GM19193 (cell line): Measurements from ENCODE around the gene WNT2B.

Experiments
- POLR2A ChIP-seq: IDR thresholded peaks from 4 replicates; pipeline ENCODE4 v1.6.1; 2011; ENCODE audit not compliant: insufficient read depth, insufficient read length; ENCODE audit errors: extremely low read depth

The WNT2B gene

GRCh38 chr1:112501810-112502641 is 6.7 kb upstream of the WNT2B start:
- no peak for TF ChIP-seq POLR2A

- no peak for TF ChIP-seq POLR2A
Measured at GRCh38 chr1:112502826-112503225, 5.9 kb upstream of the WNT2B start.

GRCh38 chr1:112504001-112504660 is 4.6 kb upstream of the WNT2B start:
- TF ChIP-seq POLR2A = no peak

GRCh38 chr1:112504661-112505399 is 3.9 kb upstream of the WNT2B start:
- TF ChIP-seq POLR2A = no peak

GRCh38 chr1:112505400-112505785 is 3.4 kb upstream of the WNT2B start:
- TF ChIP-seq POLR2A = no peak

GRCh38 chr1:112505878-112506277 is 2.9 kb upstream of the WNT2B start:
- no peak for TF ChIP-seq POLR2A

GRCh38 chr1:112506306-112506705 is 2.5 kb upstream of the WNT2B start:
- TF ChIP-seq POLR2A = no peak

- TF ChIP-seq POLR2A = no peak
Measured at GRCh38 chr1:112506731-112507130, 2.0 kb upstream of the WNT2B start.

GRCh38 chr1:112507336-112507735 is 1.4 kb upstream of the WNT2B start:
- no peak for TF ChIP-seq POLR2A

GRCh38 chr1:112507921-112508277 is 866 bp upstream of the WNT2B start:
- TF ChIP-seq POLR2A = no peak

- no peak for TF ChIP-seq POLR2A
Measured at GRCh38 chr1:112509005-112509659, 367 bp downstream of the WNT2B start.

GRCh38 chr1:112509660-112510178 is 954 bp downstream of the WNT2B start:
- no peak for TF ChIP-seq POLR2A

GRCh38 chr1:112510340-112510739 is 1.6 kb downstream of the WNT2B start:
- no peak for TF ChIP-seq POLR2A

- no peak for TF ChIP-seq POLR2A
Measured at GRCh38 chr1:112511897-112512296, 3.1 kb downstream of the WNT2B start.
